HEK293 (cell line): ENCODE measurements around the gene ATP7B.

Experiments used
- CTCF ChIA-PET: fragments of 350-600 bp; formaldehyde crosslinking; extraction: SDS; loops from one replicate; lab custom pipeline; 2021; ENCODE audit warnings: antibody characterized with exemption; lab: Yijun Ruan, JAX
- POLR2A ChIA-PET: fragments of 300-600 bp; formaldehyde crosslinking; extraction: SDS; loops from one replicate; lab custom pipeline; 2020; ENCODE audit warnings: antibody characterized with exemption, inconsistent platforms; lab: Yijun Ruan, JAX
- H3K27ac ChIP-seq: fragments of 200-500 bp; sonication (Bioruptor generic); 2 replicates; pipeline ENCODE4 v1.5.1; 2014; ENCODE audit warnings: low read depth, low read length, control low read depth, inconsistent platforms; ENCODE audit errors: extremely low read depth
- H3K36me3 ChIP-seq, 2 experiments: fragments of 200-500 bp in 1 of 2; sonication (Bioruptor generic) in 1 of 2; 1 replicate in 1 of 2; 2 replicates in 1 of 2; pipeline ENCODE4 v1.5.1; 2014 to 2017; ENCODE audit warnings: inconsistent platforms in 2 of 2, low read length in 2 of 2; ENCODE audit not compliant: control insufficient read depth in 2 of 2, insufficient read depth in 1 of 2
- H3K4me1 ChIP-seq: fragments of 200-500 bp; sonication (Bioruptor generic); 2 replicates; pipeline ENCODE4 v1.5.1; 2014; ENCODE audit warnings: mild to moderate bottlenecking, low read length, inconsistent platforms; ENCODE audit not compliant: control insufficient read depth, insufficient read depth
- H3K4me3 ChIP-seq: 2 replicates; pipeline ENCODE4 v1.5.1; 2011; ENCODE audit warnings: low read depth, mild to moderate bottlenecking, control low read depth, low read length, moderate library complexity
- H3K9me3 ChIP-seq: fragments of 200-500 bp; sonication (Bioruptor generic); 2 replicates; pipeline ENCODE4 v1.5.1; 2014; ENCODE audit warnings: low read depth, low read length, inconsistent platforms; ENCODE audit not compliant: control insufficient read depth, insufficient read depth
- BCL11B ChIP-seq: fragments of 450-650 bp; formaldehyde crosslinking; IDR thresholded peaks from 2 replicates; pipeline ENCODE4 v1.5.1; 2016; ENCODE audit warnings: low read depth, missing biosample characterization, missing genetic modification characterization
- EGR2 ChIP-seq: fragments of 450-650 bp; formaldehyde crosslinking; IDR thresholded peaks from 2 replicates; pipeline ENCODE4 v1.5.1; 2016; ENCODE audit warnings: low read depth, missing biosample characterization, missing genetic modification characterization
- FEZF1 ChIP-seq: fragments of 450-650 bp; formaldehyde crosslinking; IDR thresholded peaks from 2 replicates; pipeline ENCODE4 v1.5.1; 2016; ENCODE audit warnings: missing biosample characterization, missing genetic modification characterization
- KLF7 ChIP-seq: fragments of 450-650 bp; formaldehyde crosslinking; IDR thresholded peaks from 2 replicates; pipeline ENCODE4 v1.5.1; 2016; ENCODE audit warnings: missing biosample characterization, missing genetic modification characterization, borderline replicate concordance
- MYNN ChIP-seq: fragments of 450-650 bp; formaldehyde crosslinking; IDR thresholded peaks from 2 replicates; pipeline ENCODE4 v1.5.1; 2016; ENCODE audit warnings: missing biosample characterization, missing genetic modification characterization, borderline replicate concordance
- PRDM2 ChIP-seq: fragments of 450-650 bp; formaldehyde crosslinking; IDR thresholded peaks from 2 replicates; pipeline ENCODE4 v1.5.1; 2016; ENCODE audit warnings: missing biosample characterization, missing genetic modification characterization, borderline replicate concordance
- SALL2 ChIP-seq: fragments of 450-650 bp; formaldehyde crosslinking; IDR thresholded peaks from 2 replicates; pipeline ENCODE4 v1.5.0; 2017; ENCODE audit warnings: missing biosample characterization, mild to moderate bottlenecking, missing genetic modification characterization, borderline replicate concordance
- SP2 ChIP-seq: fragments of 450-650 bp; formaldehyde crosslinking; IDR thresholded peaks from 2 replicates; pipeline ENCODE4 v1.5.1; 2016; ENCODE audit warnings: missing biosample characterization, missing genetic modification characterization
- SP3 ChIP-seq: fragments of 450-650 bp; formaldehyde crosslinking; IDR thresholded peaks from 2 replicates; pipeline ENCODE4 v1.5.1; 2016; ENCODE audit warnings: missing biosample characterization, missing genetic modification characterization
- SP7 ChIP-seq: fragments of 450-650 bp; formaldehyde crosslinking; IDR thresholded peaks from 2 replicates; pipeline ENCODE4 v1.5.1; 2016; ENCODE audit warnings: missing biosample characterization, missing genetic modification characterization
- YY1 ChIP-seq: fragments of 450-650 bp; formaldehyde crosslinking; IDR thresholded peaks from 2 replicates; pipeline ENCODE4 v1.5.1; 2018; ENCODE audit warnings: missing biosample characterization, missing genetic modification characterization
- ZBTB17 ChIP-seq: fragments of 450-650 bp; formaldehyde crosslinking; IDR thresholded peaks from 2 replicates; pipeline ENCODE4 v1.5.1; 2016; ENCODE audit warnings: missing biosample characterization, missing genetic modification characterization
- ZFHX2 ChIP-seq: fragments of 450-650 bp; formaldehyde crosslinking; conservative IDR thresholded peaks from 2 replicates; pipeline ENCODE4 v1.5.1; 2016; ENCODE audit warnings: missing biosample characterization, missing genetic modification characterization
- ZNF10 ChIP-seq: fragments of 450-650 bp; formaldehyde crosslinking; IDR thresholded peaks from 2 replicates; pipeline ENCODE4 v1.5.1; 2017; ENCODE audit warnings: missing biosample characterization, missing genetic modification characterization
- ZNF174 ChIP-seq: fragments of 450-650 bp; formaldehyde crosslinking; IDR thresholded peaks from 2 replicates; pipeline ENCODE4 v1.5.0; 2017; ENCODE audit warnings: missing biosample characterization, mild to moderate bottlenecking, missing genetic modification characterization
- ZNF19 ChIP-seq: fragments of 450-650 bp; formaldehyde crosslinking; IDR thresholded peaks from 2 replicates; pipeline ENCODE4; 2016; ENCODE audit warnings: missing biosample characterization, missing genetic modification characterization, low read depth
- ZNF394 ChIP-seq: fragments of 450-650 bp; formaldehyde crosslinking; IDR thresholded peaks from 2 replicates; pipeline ENCODE4 v1.5.1; 2016; ENCODE audit warnings: missing biosample characterization, missing genetic modification characterization, mild to moderate bottlenecking, moderate library complexity, borderline replicate concordance
- ZNF423 ChIP-seq: fragments of 450-650 bp; formaldehyde crosslinking; IDR thresholded peaks from 2 replicates; pipeline ENCODE4 v1.5.1; 2016; ENCODE audit warnings: missing biosample characterization, missing genetic modification characterization
- ZNF426 ChIP-seq: fragments of 450-650 bp; formaldehyde crosslinking; IDR thresholded peaks from 2 replicates; pipeline ENCODE4 v1.5.1; 2017; ENCODE audit warnings: missing biosample characterization, missing genetic modification characterization, mild to moderate bottlenecking, inconsistent platforms, moderate library complexity
- ZNF530 ChIP-seq: fragments of 450-650 bp; formaldehyde crosslinking; IDR thresholded peaks from 2 replicates; pipeline ENCODE4 v1.5.1; 2016; ENCODE audit warnings: low read depth, missing biosample characterization, missing genetic modification characterization
- ZNF600 ChIP-seq: fragments of 450-650 bp; formaldehyde crosslinking; IDR thresholded peaks from 2 replicates; pipeline ENCODE4 v1.5.1; 2016; ENCODE audit warnings: missing biosample characterization, missing genetic modification characterization
- ZNF610 ChIP-seq: fragments of 450-650 bp; formaldehyde crosslinking; IDR thresholded peaks from 2 replicates; pipeline ENCODE4 v1.5.1; 2016; ENCODE audit warnings: missing biosample characterization, missing genetic modification characterization, borderline replicate concordance
- ZNF76 ChIP-seq: fragments of 450-650 bp; formaldehyde crosslinking; IDR thresholded peaks from 2 replicates; pipeline ENCODE4; 2016; ENCODE audit warnings: low read depth, missing biosample characterization, missing genetic modification characterization, borderline replicate concordance
- TF ChIP-seq, protein P1 (sequence below): sonication (generic); formaldehyde crosslinking; IDR thresholded peaks from 2 replicates; pipeline ENCODE4 v1.8.1; 2022; ENCODE audit warnings: mild to moderate bottlenecking, moderate library complexity, missing genetic modification reagents
- TF ChIP-seq, protein P2 (sequence below): fragments of 450-650 bp; formaldehyde crosslinking; IDR thresholded peaks from 2 replicates; pipeline ENCODE4 v1.5.1; 2016; ENCODE audit warnings: missing biosample characterization, missing genetic modification characterization
- TF ChIP-seq, protein P3 (sequence below): fragments of 450-650 bp; formaldehyde crosslinking; IDR thresholded peaks from 2 replicates; pipeline ENCODE4 v1.5.1; 2017; ENCODE audit warnings: missing biosample characterization, missing genetic modification characterization

Gene ATP7B

DNA sequence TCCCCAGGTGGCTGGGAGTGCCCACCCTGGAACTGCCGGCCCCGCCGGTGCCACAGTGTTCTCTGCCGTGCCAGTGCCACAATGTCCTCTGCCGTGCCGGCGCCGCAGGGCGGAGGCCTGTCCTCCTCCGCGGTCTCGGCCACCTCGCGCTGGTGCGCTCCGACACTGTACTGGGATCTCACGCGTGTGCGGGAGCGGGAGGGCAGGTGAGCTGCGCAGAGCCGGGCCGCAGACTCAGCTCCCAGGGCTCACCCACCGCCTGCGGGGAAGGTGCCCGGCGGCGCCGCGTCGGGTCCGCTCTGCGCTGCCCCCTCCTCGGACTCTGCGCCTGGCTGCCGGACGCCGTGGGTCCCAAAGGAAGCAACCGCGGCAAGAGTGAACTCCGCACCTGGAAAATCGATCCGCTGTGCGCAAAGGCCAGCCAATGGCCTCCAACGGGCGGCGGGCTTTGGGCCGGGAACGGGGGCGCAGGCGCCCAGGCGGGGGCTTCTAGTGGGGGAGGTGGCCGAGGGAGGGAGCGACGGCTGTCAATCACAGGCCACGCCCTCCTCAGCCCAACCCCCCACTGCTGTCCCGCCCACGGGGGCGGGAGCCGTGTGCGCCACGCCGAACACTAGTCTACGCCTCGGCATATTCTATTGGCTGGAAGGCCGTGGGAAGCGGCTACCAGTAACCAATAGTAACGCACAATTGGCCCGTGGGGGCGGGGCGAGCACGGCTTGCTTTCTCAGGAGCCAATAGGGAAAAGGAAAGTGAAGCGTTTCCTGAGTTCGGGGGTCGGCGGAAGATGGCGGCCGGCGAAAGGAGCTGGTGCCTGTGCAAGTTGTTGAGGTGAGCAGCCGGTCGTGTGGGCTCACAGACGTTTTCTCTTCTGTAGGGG, 622 bp upstream of the ATP7B start, which contains the start of gene ALG11:
TSS of gene ALG11 (plus strand) at position 767 of the 880 bp plus-strand sequence. CDS start at position 788, 21 bp downstream.
- Histone ChIP-seq H3K9me3 (no peaks in the 10 kb centered on the region), H3K36me3 (no peaks in the 10 kb centered on the region), H3K27ac (peak within 1 kb of the TSS; percentile 79), H3K4me3 (peak within 1 kb of the TSS; percentile 94), H3K4me1 (no peaks in the 10 kb centered on the region)
- CTCF ChIA-PET: interaction anchor here (1.3 to 1.7 kb wide), 2 partner anchors 11 to 116 kb away, joined by 8 to 9 read pairs; no protein-coding TSS in a partner anchor
- POLR2A ChIA-PET: interaction anchor here (0.6 to 1.2 kb wide), 5 partner anchors 10 to 439 kb away, joined by 3 to 6 read pairs (median 4); no protein-coding TSS in a partner anchor
- TF ChIP-seq ZFHX2 (peak; percentile 85), BCL11B (tag by site-specific recombination) (peak; percentile 65; the same call in 1 of the 2 replicates), ZNF423 (tag by site-specific recombination) (0 out of 2 replicates have a peak, but pooled peaks have one; percentile 11), ZNF19 (no peak), ZNF610 (tag by site-specific recombination) (no peak), KLF7 (0 out of 2 replicates have a peak, but pooled peaks have one; percentile 30), SP3 (peak; percentile 96), ZNF10 (tag by site-specific recombination) (no peak), EGR2 (peak; percentile 79), ZNF426 (tag by site-specific recombination) (no peak), SALL2 (tag by site-specific recombination) (no peak), SP7 (tag by site-specific recombination) (peak; percentile 57; the same call in 1 of the 2 replicates), ZNF394 (tag by site-specific recombination) (no peak), FEZF1 (no peak), ZNF174 (no peak), PRDM2 (tag by site-specific recombination) (no peak), ZBTB17 (tag by site-specific recombination) (peak; percentile 6; the same call in 1 of the 2 replicates), YY1 (tag by site-specific recombination) (peak; percentile 71), SP2 (peak; percentile 100), ZNF530 (tag by site-specific recombination) (no peak), ZNF76 (tag by site-specific recombination) (no peak), MYNN (tag by site-specific recombination) (no peak), ZNF600 (tag by site-specific recombination) (peak; percentile 81)
- TF ChIP-seq, protein P1, sequence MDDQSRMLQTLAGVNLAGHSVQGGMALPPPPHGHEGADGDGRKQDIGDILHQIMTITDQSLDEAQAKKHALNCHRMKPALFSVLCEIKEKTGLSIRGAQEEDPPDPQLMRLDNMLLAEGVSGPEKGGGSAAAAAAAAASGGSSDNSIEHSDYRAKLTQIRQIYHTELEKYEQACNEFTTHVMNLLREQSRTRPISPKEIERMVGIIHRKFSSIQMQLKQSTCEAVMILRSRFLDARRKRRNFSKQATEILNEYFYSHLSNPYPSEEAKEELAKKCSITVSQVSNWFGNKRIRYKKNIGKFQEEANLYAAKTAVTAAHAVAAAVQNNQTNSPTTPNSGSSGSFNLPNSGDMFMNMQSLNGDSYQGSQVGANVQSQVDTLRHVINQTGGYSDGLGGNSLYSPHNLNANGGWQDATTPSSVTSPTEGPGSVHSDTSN: peak; percentile 60; the same call in 1 of the 2 replicates
- TF ChIP-seq, protein P2, sequence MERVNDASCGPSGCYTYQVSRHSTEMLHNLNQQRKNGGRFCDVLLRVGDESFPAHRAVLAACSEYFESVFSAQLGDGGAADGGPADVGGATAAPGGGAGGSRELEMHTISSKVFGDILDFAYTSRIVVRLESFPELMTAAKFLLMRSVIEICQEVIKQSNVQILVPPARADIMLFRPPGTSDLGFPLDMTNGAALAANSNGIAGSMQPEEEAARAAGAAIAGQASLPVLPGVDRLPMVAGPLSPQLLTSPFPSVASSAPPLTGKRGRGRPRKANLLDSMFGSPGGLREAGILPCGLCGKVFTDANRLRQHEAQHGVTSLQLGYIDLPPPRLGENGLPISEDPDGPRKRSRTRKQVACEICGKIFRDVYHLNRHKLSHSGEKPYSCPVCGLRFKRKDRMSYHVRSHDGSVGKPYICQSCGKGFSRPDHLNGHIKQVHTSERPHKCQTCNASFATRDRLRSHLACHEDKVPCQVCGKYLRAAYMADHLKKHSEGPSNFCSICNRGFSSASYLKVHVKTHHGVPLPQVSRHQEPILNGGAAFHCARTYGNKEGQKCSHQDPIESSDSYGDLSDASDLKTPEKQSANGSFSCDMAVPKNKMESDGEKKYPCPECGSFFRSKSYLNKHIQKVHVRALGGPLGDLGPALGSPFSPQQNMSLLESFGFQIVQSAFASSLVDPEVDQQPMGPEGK (tag by site-specific recombination): peak; percentile 99
- TF ChIP-seq, protein P3, sequence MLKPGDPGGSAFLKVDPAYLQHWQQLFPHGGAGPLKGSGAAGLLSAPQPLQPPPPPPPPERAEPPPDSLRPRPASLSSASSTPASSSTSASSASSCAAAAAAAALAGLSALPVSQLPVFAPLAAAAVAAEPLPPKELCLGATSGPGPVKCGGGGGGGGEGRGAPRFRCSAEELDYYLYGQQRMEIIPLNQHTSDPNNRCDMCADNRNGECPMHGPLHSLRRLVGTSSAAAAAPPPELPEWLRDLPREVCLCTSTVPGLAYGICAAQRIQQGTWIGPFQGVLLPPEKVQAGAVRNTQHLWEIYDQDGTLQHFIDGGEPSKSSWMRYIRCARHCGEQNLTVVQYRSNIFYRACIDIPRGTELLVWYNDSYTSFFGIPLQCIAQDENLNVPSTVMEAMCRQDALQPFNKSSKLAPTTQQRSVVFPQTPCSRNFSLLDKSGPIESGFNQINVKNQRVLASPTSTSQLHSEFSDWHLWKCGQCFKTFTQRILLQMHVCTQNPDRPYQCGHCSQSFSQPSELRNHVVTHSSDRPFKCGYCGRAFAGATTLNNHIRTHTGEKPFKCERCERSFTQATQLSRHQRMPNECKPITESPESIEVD (tag by site-specific recombination): no peak
